ENCODE measurements around the gene CD320. TPM values are rescaled to one million over a fixed set of nuclear protein-coding genes. Genes with fewer than 3 reads are reported as not detected.
A peak's percentile ranks its signal among the peaks of the same experiment; 100 is the strongest.
"Not testable (repeated sequence)": the region's sequence is repeated elsewhere in the genome, so short reads cannot be mapped to it uniquely, and the experiment has no call there.

The CD320 gene
- 32.5 and 35.6 TPM in 2 replicates for total RNA-seq

DNA sequence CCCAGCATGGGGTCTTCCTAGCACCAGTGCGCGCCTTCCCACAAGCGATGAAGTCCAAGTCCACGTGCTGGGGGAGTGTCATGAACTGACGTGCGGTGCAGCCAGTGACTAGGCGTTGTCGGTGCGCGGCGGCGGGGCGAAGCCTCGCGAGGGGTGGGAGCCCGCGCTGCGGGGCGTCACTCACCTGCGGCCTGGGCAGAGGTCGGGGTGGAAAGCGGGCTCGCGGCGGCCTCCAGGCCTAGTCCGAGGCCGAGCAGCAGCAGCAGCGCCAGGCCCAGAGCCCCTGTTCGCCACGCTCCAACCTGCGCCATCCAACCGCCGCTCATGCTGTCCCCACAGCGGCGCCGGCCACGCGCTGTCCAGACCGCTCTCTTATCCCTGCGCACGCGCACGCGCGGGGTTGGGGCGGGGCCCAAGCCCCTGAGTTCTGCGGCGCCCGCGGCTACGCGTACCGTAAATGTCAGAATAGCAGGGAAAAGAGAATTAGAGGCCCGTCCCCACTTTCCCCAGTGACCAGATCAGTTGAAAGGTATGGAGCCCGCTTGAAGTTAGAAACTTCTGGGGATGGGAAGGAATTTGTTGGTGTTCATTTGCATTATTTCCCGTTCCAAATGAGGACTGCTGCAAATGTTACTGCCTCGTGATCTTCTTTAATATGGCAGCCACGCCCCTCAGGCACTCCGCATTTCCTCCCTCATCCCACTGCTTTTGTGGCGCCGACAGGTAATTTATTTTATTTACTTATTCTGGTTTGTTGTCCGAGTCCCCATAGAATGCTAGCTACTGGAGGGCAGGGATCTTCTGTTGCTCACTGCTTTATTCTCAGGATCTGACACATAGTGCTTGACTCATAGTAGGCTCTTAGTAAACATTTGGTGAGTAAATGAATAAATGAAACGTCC is at the start of gene CD320:
Gene CD320, minus strand, starts transcription at position 394 of the 902 bp plus-strand sequence. Its CDS starts 68 bp downstream, at position 326.
- DNase-seq (ENCODE audit: low read depth, low spot score), result peak; percentile 62

GRCh38 chr19:8357007-8357521 is 48.9 kb upstream of the CD320 start:
- no peak for DNase-seq (ENCODE audit: low read depth, low spot score)

DNA sequence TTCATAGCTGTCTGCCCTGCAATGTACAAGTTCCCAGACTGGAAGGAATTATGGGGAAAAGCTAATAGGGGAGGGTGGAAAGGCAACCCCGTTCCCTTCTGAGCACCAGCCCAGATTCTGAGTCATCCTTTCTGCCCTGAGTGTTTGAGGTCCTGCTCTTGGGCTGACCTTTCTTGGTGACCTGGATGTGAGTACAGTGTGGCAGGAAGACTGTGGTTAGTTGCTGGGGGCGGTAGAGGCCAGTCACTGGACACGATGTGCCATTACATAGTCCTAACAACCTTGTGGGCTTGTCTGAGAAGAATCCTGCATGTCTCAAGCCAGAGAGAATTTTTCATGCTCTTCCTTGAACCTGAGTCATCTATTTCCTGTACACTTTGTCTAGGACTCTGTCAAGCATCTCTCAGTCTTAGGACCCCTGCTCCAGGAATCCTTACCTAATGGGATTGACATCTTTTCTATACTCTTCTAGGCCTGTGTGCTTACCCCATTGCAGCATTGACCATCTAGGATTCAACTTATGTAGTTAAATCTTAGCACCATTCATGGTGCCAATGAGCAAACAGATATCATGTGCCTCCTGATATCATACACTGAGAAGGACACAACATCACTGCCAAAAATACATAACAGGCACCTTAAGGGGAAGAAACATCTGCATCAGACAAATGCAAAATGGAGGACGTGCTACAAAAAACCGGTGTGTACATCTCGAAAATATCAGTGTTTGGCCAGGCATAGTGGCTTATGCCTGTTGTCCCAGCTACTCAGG is 47.7 kb upstream of the CD320 start:
- peak; percentile 97 for DNase-seq (ENCODE audit: low read depth, low spot score)

DNA sequence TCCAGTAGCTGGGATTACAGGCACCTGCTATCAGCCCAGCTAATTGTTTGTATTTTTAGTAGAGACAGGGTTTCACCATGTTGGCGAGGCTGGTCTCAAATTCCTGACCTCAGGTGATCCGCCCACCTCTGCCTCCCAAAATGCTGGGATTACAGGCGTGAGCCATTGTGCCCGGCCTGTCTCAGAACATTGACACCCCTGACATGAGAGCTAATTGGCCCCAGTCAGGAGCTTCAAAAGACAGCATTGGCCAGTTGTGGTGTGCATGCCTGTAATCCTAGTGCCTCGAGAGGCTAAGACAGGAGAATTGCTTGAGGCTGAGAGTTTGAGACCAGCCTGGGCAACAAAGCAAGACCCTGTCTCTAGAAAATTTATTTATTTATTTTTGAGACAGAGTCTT is 44.7 kb upstream of the CD320 start:
- not testable (repeated sequence) for DNase-seq (ENCODE audit: low read depth, low spot score)

- no peak for DNase-seq (ENCODE audit: low read depth, low spot score)
Measured at GRCh38 chr19:8352134-8352827, 44.1 kb upstream of the CD320 start.

DNA sequence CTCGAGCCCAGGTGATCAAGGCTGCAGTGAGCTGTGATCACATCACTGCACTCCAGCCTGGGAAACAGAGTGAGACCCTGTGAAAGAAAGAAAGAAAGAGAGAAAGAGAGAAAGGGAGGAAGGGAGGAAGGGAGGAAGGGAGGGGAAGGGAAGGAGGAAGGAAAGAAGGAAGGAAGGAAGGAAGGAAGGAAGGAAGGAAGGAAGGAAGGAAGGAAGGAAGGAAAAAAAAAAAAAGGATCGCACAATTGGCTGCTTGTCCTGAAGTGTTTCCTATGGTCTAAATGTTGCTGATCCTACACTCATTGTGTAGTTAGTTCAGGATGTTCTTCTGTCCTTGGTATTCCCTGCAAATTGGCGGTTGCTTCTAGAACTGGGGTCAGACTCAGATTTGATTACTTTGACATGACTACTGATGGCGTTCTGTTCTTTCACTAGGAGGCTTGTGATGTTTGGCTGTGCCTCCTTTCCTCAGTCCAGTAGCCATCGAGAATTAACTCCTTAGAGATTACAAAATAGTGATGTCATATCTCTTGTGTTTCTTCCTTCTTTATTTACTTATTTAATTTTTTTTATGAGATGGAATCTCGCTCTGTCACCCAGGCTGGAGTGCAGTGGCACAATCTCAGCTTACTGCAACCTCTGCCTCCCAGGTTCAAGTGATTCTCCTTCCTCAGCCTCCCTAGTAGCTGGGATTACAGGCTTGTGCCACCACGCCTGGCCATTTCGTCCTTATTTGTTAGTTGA is 41.6 kb upstream of the CD320 start:
- DNase-seq (ENCODE audit: low read depth, low spot score), result not testable (repeated sequence)

- no peak for DNase-seq (ENCODE audit: low read depth, low spot score)
Measured at GRCh38 chr19:8343483-8343844, 35.3 kb upstream of the CD320 start.

DNA sequence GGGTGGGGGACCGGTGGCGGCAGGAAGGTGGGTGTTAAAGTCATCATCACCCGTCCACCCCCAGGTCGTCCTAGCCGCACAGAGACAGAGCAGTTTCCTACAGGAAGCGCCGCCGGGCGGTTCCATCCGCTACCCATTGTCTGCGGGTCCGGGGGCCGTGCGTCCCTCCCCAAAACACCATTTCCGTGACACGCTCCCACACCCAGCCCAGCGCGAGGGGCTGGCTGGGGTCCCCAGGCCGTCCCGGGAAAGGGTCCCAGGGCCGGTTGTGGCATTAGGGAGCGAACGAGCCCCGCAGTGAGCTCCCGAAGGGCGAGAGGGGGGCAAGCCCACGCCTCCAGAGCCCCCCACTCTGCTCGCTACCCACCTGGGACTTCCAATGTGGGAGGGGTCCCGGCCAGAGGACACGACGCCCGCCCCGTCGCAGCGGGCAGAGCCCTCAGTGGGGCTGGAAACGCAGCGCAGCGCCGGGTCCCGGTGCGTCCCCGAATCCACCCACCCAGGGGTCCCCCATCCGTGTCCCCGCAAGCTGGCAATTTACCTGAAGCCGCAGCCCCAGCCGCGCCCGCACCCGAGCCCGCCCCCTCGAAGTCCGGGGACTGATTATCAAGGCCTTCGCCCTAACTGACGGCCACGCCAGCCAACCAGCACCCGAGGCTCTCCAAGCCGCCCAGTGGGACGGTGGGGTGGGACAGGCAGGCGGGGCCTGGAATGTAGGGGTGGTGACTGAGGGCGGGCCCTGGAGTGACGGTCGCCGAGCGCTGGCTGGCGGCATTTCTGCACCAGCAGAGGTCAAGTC is 34.7 kb upstream of the CD320 start, which contains the start of gene KANK3:
Gene KANK3, minus strand, starts transcription at position 579 of the 799 bp plus-strand sequence. CDS start 5,434 bp downstream, outside the sequence.
- peak; percentile 93 for DNase-seq (ENCODE audit: low read depth, low spot score)

DNA sequence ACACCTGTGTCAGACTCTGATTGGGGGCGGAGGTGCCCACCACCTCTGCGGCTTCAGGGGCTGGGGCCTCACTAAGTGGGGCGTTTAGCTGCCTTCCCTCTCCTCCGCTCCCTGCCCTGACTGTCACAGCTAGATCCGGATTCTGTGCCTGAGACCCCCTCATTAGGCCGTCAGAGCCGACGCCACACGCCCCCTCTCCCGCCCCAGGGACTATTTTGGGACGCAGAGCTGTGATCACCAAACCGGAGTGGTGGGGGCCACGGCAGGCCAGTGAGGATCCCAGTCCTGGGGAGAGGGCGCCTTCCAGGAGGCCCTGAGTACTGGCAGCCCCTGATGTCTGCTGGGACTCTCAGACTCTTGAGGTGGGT is 34.1 kb upstream of the CD320 start:
- DNase-seq (ENCODE audit: low read depth, low spot score), result no peak

- DNase-seq (ENCODE audit: low read depth, low spot score), result not testable (repeated sequence)
Measured at GRCh38 chr19:8341504-8341903, 33.3 kb upstream of the CD320 start.

GRCh38 chr19:8340341-8341096 is 32.4 kb upstream of the CD320 start:
- DNase-seq (ENCODE audit: low read depth, low spot score), result peak; percentile 76

GRCh38 chr19:8338835-8339234 is 30.7 kb upstream of the CD320 start:
- no peak for DNase-seq (ENCODE audit: low read depth, low spot score)

- no peak for DNase-seq (ENCODE audit: low read depth, low spot score)
Measured at GRCh38 chr19:8337728-8338127, 29.6 kb upstream of the CD320 start.

DNA sequence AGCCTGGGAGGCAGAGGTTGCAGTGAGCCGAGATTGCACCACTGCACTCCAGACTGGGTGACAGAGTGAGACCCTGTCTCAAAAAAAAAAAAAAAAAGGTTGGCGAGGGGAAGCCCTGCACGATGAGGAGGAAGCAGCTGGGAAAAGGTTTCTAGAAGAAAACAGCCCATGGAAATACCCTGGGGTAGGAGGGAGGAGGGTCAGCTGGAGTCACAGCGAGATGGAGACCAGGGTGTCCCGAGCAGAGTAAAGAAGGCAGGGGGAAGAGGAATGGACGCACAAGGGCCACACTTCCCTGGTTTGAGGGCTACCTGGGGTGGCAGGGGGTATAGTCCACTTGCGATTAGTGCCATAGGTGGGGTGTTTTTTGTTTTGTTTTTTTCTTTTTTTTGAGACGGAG is 28.5 kb upstream of the CD320 start:
- no peak for DNase-seq (ENCODE audit: low read depth, low spot score)

DNA sequence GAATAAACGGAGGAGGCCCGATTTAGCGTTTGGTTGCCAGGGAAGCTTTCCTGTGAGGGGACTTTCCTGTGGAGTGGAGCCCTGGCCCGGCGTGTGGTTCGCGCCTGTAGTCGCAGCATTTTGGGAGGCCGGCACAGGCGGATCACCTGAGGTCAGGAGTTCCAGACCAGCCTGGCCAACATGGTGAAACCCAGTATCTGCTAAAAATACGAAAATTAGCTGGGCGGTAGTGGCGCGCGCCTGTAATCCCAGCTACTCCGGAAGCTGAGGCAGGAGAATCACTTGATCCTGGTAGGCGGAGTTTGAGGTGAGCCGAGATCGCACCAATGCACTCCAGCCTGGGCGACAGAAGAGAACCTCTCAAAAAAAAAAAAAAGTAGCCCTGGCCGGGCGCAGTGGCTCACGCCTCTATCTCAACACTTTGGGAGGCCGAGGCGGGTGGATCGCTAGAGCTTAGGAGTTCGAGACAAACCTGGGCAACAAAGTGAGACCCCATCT is 28.0 kb upstream of the CD320 start:
- no peak for DNase-seq (ENCODE audit: low read depth, low spot score)

DNA sequence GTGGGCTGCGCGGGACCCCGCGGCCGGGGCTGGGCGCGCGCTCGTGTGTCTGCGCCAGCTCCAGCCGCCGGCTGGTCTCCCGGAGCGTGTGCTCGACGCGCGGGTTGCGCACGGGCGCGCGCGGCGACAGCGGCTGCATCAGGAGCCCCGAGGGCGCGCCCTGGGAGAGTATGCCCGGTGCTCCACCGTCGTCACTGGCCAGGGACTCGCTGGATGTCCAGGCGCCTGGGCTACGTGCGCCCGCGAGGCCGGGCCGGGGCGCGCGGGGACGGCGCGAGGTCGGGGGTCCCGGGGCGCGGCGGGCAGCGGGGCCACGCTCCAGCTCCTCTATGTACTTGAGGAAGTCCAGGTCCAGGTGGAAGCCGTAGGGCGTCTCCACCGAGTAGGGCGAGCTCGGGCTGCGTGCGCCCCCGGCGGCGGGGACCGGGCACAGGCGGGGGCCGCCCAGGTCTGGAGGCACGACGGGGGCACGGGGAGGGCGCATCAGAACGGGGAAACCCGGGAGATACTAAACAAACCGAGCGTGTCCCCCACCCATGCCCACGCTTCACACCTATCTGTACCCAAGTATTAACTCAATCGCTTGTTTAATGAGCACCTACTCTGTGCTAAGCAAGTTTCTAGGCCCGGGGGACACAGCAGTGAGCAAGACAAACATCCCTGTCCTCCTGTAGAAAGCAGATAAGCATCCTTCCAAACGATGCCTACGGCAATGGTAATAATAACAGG is 27.3 kb upstream of the CD320 start:
- DNase-seq (ENCODE audit: low read depth, low spot score), result no peak

DNA sequence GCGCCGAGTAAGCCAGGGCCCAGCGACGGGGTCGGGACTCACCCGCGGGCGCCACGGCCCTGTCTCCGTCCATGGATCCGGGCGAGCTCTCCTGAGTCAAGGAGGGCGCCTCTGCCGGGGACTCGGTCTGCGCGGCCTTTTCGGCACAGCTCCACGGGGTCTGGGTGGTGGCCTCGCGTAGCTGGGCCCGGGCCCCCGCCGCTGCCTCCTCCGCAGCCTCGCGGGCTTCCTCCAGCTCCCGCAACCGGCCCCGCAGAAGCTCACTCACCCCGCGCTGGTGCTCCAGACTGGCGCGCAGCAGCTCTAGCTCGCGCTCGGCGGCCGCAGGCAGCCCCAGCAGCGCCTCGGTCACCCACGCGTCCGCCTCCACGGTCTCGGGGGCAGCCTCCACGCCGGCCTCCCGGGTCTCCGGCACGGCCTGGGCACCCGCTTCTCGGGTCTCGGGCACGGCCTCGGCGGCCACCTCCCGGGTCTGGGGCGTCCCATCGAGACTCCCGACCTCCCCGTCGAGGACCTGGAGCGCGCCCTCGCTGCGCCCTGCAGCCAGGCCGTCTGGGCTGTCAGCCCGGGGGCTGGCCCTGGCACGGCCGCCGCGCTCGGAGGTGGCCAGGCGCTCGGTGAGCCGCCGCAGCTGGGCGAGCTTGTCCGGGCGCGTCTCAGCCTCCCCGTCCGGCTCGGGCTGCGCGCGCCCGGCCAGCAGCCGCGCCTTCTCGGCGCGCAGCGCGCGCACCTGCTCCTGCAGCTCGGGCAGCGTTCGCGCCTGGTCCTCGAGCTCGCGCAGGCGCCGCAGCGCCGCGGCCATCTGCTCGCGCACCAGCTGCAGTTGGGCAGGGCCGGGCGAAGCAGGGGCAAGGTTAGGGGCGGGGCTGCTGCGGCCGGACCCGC is 26.5 kb upstream of the CD320 start:
- peak; percentile 65 for DNase-seq (ENCODE audit: low read depth, low spot score)

Measured in pulmonary artery endothelial cell (primary cell).